Keratinocyte (primary cell): ENCODE data around the gene GMEB2.

ENCODE experiments used
- EZH2 ChIP-seq: IDR thresholded peaks from one replicate; pipeline ENCODE4 v1.6.1; 2012; ENCODE audit warnings: inconsistent platforms, mild to moderate bottlenecking, low read length, moderate library complexity
- TF ChIP-seq, protein P1 (sequence below), 3 experiments: IDR thresholded peaks in 1 of 3; conservative IDR thresholded peaks in 1 of 3; optimal IDR thresholded peaks in 1 of 3; 2 replicates in 2 of 3; 3 replicates in 1 of 3; pipeline versions ENCODE3 to v1.5.1; 2011; ENCODE audit warnings: low read length in 3 of 3, mild to moderate bottlenecking in 3 of 3, moderate library complexity in 2 of 3, control low read depth in 1 of 3, inconsistent platforms in 1 of 3; ENCODE audit not compliant: insufficient read depth in 2 of 3; ENCODE audit errors: extremely low read depth in 1 of 3

DNA sequence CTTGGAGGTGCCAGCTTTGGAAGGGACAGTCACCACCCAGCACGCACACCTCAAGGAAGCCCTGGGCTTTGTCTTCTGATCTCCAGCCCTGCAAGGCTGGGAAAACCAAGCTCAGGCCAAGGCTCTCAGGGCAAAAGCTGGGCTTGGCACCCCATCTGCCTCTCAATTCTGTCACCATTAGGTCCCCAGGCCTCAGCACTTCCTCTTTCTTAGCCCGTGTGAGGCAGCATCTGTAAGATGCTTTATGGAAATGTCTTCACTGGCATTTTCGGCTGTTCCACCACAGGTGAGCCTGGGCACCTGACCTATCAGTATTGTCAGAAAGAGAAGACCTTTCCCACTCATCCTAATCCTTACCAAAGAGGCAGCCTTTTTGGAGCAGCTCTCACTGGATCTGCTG lies 24.6 kb downstream of the GMEB2 start:
- TF ChIP-seq, protein P1, sequence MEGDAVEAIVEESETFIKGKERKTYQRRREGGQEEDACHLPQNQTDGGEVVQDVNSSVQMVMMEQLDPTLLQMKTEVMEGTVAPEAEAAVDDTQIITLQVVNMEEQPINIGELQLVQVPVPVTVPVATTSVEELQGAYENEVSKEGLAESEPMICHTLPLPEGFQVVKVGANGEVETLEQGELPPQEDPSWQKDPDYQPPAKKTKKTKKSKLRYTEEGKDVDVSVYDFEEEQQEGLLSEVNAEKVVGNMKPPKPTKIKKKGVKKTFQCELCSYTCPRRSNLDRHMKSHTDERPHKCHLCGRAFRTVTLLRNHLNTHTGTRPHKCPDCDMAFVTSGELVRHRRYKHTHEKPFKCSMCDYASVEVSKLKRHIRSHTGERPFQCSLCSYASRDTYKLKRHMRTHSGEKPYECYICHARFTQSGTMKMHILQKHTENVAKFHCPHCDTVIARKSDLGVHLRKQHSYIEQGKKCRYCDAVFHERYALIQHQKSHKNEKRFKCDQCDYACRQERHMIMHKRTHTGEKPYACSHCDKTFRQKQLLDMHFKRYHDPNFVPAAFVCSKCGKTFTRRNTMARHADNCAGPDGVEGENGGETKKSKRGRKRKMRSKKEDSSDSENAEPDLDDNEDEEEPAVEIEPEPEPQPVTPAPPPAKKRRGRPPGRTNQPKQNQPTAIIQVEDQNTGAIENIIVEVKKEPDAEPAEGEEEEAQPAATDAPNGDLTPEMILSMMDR (optimal IDR thresholded peaks at IDR 0.05 in 1 of 3, IDR thresholded peaks at IDR 0.05 in 1 of 3, conservative IDR thresholded peaks at IDR 0.05 in 1 of 3; ENCODE audit: extremely low read depth in 1 of 3, insufficient read depth in 2 of 3, low read length in 3 of 3): no peak
- no peak for TF ChIP-seq EZH2
